ENCODE measurements around the gene SPEF2.

DNA sequence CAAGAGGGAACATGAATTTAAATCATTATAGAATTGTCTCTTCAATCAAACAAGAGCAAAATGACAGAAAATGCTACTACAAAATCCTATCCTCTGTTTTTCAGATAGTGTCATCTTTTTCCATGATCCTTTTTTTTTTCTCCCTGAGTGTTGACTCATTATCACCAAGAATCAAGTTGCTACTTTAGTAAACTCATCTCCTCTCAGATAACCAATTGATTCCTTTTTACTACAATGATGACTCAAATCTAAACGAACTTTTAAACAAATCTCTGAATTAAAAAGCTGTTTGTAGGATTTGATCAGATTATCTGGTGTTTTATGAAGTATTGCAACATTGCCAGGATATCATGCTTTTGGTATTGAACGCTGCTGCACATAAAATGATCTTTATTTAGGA, 215.1 kb downstream of the SPEF2 start:
- TF ChIP-seq, protein P1, sequence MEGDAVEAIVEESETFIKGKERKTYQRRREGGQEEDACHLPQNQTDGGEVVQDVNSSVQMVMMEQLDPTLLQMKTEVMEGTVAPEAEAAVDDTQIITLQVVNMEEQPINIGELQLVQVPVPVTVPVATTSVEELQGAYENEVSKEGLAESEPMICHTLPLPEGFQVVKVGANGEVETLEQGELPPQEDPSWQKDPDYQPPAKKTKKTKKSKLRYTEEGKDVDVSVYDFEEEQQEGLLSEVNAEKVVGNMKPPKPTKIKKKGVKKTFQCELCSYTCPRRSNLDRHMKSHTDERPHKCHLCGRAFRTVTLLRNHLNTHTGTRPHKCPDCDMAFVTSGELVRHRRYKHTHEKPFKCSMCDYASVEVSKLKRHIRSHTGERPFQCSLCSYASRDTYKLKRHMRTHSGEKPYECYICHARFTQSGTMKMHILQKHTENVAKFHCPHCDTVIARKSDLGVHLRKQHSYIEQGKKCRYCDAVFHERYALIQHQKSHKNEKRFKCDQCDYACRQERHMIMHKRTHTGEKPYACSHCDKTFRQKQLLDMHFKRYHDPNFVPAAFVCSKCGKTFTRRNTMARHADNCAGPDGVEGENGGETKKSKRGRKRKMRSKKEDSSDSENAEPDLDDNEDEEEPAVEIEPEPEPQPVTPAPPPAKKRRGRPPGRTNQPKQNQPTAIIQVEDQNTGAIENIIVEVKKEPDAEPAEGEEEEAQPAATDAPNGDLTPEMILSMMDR (IDR thresholded peaks at IDR 0.05) = no peak
- no peak for TF ChIP-seq POLR2A (IDR thresholded peaks at IDR 0.05)

Measured in suprapubic skin (tissue), 3 donors.